NCI-H524 (cell line): Measurements from ENCODE around the gene DZIP1.

Source experiments
- DNase-seq, 2 experiments: peaks; one replicate each; lab custom pipeline; 2025; lab: John Stamatoyannopoulos, UW

Gene DZIP1

GRCh38 chr13:95546919-95547318 is 97.6 kb downstream of the DZIP1 start:
- peak in 1 of 2 experiments; percentile 26 for DNase-seq

GRCh38 chr13:95544293-95544692 is 100.2 kb downstream of the DZIP1 start:
- no peak for DNase-seq

GRCh38 chr13:95541911-95542474 is 102.5 kb downstream of the DZIP1 start:
- DNase-seq: no peak

GRCh38 chr13:95541308-95541707 is 103.2 kb downstream of the DZIP1 start:
- DNase-seq: no peak

GRCh38 chr13:95540888-95541287 is 103.6 kb downstream of the DZIP1 start:
- peak in 1 of 2 experiments; percentile 19 for DNase-seq

DNA sequence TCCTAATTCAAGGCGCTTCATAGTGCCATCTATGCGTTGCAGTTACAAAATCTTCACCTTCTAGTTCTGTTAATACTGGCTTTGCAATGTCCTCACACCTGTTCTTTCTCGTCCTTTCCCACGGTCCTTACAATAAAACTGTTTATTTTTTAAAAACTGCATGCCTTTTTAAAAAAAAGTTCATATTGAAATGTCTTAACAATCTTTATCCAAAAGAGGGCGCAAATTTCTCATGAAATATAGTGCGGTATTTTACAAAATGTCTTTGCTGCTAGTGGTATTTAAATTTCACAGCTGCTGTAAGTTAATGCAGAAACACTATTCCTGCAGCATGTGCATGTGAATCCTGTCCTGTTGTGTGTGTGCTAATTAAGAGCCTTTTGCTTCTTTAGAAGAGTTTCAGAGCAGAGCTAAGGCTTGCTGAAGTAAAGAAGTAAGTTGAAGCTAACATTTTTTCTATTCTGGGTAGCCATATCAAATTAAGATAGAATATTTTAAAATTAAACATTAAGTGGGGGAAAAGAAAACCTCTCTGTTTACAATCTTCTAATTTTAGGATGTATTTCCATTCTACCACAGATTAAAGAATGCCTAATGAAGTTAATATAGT is 107.8 kb downstream of the DZIP1 start:
- DNase-seq: peak in 1 of 2 experiments; percentile 41

DNA sequence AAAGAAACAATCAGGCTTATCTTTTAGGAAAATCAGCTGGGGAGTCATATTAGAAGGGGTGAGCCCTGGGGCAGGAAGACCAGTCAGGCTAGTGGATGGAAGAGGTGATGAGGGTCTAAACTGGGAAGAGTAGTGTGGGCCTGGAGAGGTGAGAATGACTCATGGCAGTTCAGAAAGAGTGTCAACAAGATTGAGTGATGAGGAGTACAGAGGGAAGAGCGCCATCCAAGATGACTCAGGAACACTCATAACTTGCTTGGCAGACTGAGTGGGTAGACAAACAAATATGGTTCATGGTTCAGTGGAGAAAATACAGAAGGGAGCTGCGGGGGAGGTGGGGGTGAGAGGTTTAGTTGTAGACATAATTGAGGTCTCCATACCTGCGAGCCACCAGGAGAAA is 109.3 kb downstream of the DZIP1 start:
- no peak for DNase-seq

DNA sequence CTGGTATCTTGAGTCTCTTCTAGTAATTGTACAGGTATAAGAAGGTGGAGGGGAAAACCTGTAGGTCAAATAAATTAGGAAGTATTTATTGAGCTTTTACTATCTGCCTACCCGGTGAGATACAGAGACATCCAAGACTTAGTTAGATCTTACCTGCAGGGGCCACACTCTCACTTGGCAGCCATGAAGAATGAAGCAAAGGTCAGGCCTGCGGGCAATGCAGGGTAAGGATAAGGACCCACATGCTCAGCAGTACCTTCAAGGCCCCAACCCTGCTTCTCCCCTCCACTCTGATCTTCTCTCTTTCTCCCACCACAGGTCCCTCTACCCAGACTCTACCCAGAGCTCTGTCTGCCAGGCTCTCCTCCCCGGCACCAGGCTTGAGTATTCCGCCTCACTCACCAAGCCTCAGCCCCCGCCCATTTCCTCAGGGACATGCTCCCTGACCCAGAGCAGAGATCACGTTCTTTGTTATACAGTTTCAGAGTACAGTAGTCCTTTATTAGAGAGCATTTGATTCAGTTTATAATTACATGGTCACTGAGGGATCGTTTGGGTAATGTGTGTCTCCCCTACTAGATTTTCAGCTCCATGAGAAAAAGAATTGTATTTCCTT is 110.9 kb downstream of the DZIP1 start:
- DNase-seq: no peak

DNA sequence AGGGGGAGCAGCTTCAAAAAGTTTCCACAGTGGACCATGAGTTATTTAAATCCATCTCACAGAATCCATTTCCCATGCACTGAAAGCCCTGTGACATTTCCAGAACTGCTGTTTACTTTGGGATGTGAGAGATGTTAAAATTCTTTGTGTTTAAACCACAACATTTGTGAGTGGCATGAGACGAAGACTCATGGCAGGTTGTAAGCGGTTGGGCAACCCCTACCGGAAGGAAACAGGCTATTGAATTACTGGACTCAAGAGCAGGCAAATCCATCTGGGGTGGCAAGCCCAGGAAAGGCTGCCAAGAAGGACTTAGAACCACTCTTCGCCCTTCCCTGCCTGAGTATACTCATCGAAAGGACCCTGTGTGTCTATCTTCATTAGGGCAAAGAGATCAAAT is 114.3 kb downstream of the DZIP1 start:
- peak; percentile 6 to 80 for DNase-seq
